Activated naive CD4-positive, alpha-beta T cell treated with anti-CD3 and anti-CD28 coated beads, Interleukin-2, amount 10 ng/mL, durations not matched to agents 5 hours and 36 hours (primary cell): Measurements from ENCODE around the gene ZNF142. TPM values are rescaled to one million over a fixed set of nuclear protein-coding genes. Genes with fewer than 3 reads are reported as not detected.

Experiments
- total RNA-seq, 2 experiments: library from RNA; stranded (reverse); gene quantifications; one replicate each; pipeline ENCODE4 v1.2.3, GENCODE V29; 2021

Gene ZNF142, protein sequence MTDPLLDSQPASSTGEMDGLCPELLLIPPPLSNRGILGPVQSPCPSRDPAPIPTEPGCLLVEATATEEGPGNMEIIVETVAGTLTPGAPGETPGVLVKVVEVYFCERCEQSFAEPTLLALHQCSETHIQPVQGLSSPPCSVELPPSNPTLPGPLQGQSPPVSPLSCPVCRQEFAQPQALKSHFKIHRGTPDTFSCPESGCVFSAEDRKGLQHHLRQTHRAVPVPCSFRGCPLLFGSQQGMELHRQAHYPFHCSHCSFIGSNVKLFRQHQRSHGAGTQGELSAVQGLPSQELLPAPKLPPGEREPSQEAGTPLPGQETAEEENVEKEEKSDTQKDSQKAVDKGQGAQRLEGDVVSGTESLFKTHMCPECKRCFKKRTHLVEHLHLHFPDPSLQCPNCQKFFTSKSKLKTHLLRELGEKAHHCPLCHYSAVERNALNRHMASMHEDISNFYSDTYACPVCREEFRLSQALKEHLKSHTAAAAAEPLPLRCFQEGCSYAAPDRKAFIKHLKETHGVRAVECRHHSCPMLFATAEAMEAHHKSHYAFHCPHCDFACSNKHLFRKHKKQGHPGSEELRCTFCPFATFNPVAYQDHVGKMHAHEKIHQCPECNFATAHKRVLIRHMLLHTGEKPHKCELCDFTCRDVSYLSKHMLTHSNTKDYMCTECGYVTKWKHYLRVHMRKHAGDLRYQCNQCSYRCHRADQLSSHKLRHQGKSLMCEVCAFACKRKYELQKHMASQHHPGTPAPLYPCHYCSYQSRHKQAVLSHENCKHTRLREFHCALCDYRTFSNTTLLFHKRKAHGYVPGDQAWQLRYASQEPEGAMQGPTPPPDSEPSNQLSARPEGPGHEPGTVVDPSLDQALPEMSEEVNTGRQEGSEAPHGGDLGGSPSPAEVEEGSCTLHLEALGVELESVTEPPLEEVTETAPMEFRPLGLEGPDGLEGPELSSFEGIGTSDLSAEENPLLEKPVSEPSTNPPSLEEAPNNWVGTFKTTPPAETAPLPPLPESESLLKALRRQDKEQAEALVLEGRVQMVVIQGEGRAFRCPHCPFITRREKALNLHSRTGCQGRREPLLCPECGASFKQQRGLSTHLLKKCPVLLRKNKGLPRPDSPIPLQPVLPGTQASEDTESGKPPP (N-terminal part only)
- total RNA-seq, result 10 to 100 TPM; 41.4 to 42.7 TPM

GRCh38 chr2:218659258-218659987, at the start of gene ZNF142, which contains the start of gene BCS1L:
TSS of gene ZNF142 (minus strand) at chr2:218659623. CDS start at chr2:218656429, 3,194 bp downstream.
TSS of gene BCS1L (plus strand) at chr2:218659683. CDS start at chr2:218660988, 1,305 bp downstream.

GRCh38 chr2:218671654-218672566, 12.5 kb upstream of the ZNF142 start, which contains the start of the genes RNF25 and STK36:
TSS of gene RNF25 (minus strand) at chr2:218672002. CDS start at chr2:218671970, 32 bp downstream.
TSS of gene STK36 (plus strand) at chr2:218672086. CDS start at chr2:218672830, 744 bp downstream.

GRCh38 chr2:218607436-218608115, 51.8 kb downstream of the ZNF142 start, which contains the start of gene PLCD4:
TSS of gene PLCD4 (plus strand) at chr2:218607899. CDS start at chr2:218615740, 7,841 bp downstream.

Other genes starting within 250 kb of the ZNF142 start
- gene VIL1, start 240.5 kb downstream of the ZNF142 start, total RNA-seq, result not detected
- gene USP37, start 91.3 kb downstream of the ZNF142 start, total RNA-seq, result 10 to 100 TPM; 24.8 to 25.6 TPM
- gene CNOT9, start 90.8 kb downstream of the ZNF142 start, total RNA-seq, result 10 to 100 TPM; 68.5 to 71.4 TPM
- under 1 TPM; 0.29 to 0.38 TPM for gene PLCD4, start 51.7 kb downstream of the ZNF142 start, total RNA-seq
- 10 to 100 TPM; 39.7 to 42.6 TPM for gene BCS1L, start 60 bp upstream of the ZNF142 start, total RNA-seq
- gene RNF25, start 12.4 kb upstream of the ZNF142 start, total RNA-seq, result 10 to 100 TPM; 17.9 to 20.3 TPM
- gene STK36, start 12.5 kb upstream of the ZNF142 start, total RNA-seq, result 10 to 100 TPM; 13.5 to 18.8 TPM
- 10 to 100 TPM; 22.1 to 28.6 TPM for gene TTLL4, start 51.2 kb upstream of the ZNF142 start, total RNA-seq
- gene CYP27A1, start 122.5 kb upstream of the ZNF142 start, total RNA-seq, result under 1 TPM in 1 of 2 experiments, not detected in 1; 0.10 TPM
- gene PRKAG3, start 172.2 kb upstream of the ZNF142 start, total RNA-seq, result not detected
- not detected for gene WNT6, start 200.2 kb upstream of the ZNF142 start, total RNA-seq
- under 1 TPM; 0.10 to 0.15 TPM for gene WNT10A, start 221.2 kb upstream of the ZNF142 start, total RNA-seq